PC-9 (cell line): Measurements from ENCODE around the gene GREB1L.

Experiments
- CTCF ChIP-seq: fragments of 200-600 bp; sonication (generic); conservative IDR thresholded peaks from 2 replicates; pipeline ENCODE4 v1.6.1; 2017; ENCODE audit warnings: mixed run types, antibody characterized with exemption, mild to moderate bottlenecking, moderate library complexity
- EZH2 ChIP-seq: fragments of 200-600 bp; sonication (generic); IDR thresholded peaks from 2 replicates; pipeline ENCODE4 v1.8.0; 2017; ENCODE audit warnings: antibody characterized with exemption, low read depth

- no peak for TF ChIP-seq CTCF
- no peak for TF ChIP-seq EZH2
Measured at GRCh38 chr18:21270453-21270852, 28.4 kb downstream of the GREB1L start.
